ENCODE measurements around the gene GALE.
A peak's percentile ranks its signal among the peaks of the same experiment; 100 is the strongest.

GALE gene

DNA sequence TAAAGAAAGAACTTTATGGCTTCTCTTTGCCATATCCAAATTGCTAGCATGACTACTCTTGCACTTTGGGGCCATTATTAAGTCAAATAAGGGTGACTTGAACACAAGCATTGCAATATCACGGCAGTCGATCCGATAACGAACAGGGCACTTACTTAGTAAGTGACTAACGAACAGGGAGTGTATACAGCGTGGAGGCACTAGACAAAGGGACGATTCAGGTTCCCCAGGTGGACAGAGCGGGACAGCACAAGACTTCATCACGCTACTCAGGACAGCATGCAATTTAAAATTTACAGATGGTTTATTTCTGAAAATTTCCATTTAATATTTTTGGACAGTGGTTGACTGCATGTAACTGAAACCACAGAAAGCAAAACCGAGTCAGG lies 27.7 kb downstream of the GALE start:
- no peak overlapping the region for H3K27ac Mint-ChIP-seq
- H3K4me3 Mint-ChIP-seq: no peak overlapping the region
- no peaks in the 10 kb centered on the region for H3K9me3 Mint-ChIP-seq
- no peaks in the 10 kb centered on the region for H3K36me3 Mint-ChIP-seq (ENCODE audit: low read depth)
- H3K27me3 Mint-ChIP-seq (ENCODE audit: low read depth): no peaks in the 10 kb centered on the region
- DNase-seq (ENCODE audit: low spot score): no peak
- peaks cover 6% of the 10 kb centered on the region for H3K4me1 Mint-ChIP-seq (ENCODE audit: low read depth)

DNA sequence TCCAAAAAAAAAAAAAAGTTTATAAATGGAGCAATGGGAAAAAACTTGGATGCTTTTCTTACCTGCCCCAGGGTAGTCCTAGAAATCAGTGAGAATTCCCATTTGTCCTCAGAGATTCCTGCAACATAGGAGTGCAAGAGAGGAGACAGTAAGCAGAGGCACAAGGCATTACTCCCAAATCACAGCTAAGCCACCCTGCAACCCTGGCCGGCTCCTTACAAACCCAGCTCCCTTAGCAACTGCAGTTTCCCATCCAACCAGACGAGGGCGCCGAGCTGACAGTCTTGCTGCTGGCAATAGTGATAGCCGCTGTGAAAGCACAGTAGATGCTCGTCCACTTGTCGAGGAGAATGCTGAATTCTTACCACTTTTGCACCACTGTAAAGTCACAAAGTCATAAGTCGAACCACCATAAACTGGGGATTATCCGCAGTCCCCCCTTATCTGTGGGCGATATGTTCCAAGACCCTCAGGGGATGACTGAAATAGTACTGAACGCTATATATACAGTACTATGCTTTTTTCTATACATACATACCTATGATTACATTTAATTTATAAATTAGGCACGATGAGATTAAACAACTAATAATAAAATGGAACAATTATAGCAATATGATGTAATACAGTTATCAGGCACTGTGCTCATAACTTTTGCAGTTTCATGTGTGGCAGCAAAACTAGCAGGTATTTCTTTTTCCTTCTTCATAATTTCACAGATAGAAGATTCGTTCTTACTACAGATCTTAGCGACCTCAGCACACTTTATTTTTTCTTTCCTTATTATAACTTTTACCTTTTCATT lies 28.3 kb downstream of the GALE start:
- Mint-ChIP-seq H3K9me3 (no peaks in the 10 kb centered on the region), H3K36me3 (ENCODE audit: low read depth) (no peaks in the 10 kb centered on the region), H3K27ac (no peak overlapping the region), H3K4me1 (ENCODE audit: low read depth) (peaks cover 6% of the 10 kb centered on the region), H3K27me3 (ENCODE audit: low read depth) (no peaks in the 10 kb centered on the region), H3K4me3 (no peak overlapping the region)
- DNase-seq (ENCODE audit: low spot score): peak; percentile 77

DNA sequence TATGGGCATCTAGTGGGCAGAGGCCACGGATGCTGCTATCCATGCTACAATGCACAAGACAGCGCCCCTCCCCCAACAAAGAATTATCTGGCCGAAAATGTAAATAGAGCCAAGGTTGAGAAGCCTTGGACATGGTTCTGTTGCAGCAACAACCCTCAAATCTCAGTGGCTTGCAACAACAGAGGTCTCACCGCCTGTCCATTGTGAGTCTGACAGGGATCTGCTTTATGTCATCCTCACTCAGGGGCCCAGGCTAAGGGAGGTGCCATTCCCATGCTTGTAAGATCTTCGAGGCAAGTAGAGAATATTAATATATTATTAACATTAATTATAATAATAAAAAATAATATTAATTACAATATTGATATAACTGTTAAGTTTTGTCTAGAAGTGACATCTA lies 31.8 kb downstream of the GALE start:
- DNase-seq (ENCODE audit: low spot score): no peak
- Mint-ChIP-seq H3K36me3 (ENCODE audit: low read depth) (peaks cover 4% of the 10 kb centered on the region), H3K4me3 (no peak overlapping the region)

DNA sequence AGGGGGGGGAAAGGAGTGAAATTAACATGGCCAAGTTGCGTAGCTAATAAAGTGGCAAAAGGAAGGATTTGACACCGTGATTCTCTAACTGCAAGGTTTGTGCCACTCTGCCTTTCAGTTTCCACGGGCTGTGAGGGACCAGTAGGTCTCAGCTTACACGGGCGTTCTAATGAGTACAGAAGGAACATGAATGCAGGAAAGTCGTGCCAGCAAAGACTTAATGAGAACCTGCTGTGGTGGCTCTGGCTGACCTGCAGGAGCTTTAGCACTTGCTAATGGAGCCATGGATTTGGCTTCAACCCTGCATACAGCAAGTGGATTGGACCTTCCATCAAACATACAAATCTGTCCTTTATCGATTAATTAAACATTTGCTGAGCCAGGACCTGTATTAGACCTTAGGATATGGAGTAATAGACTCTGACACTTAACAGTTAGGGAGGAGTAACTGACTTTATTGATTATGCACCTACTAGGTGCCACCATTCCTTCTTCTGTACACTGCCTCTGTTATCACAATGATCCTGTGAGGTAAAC lies 37.4 kb downstream of the GALE start:
- H3K4me3 Mint-ChIP-seq: no peak overlapping the region
- H3K36me3 Mint-ChIP-seq (ENCODE audit: low read depth): peaks cover 30% of the 10 kb centered on the region
- no peak overlapping the region for H3K27ac Mint-ChIP-seq

More for the DNA sequence above, 31.8 kb downstream of the GALE start:
- Mint-ChIP-seq H3K4me1 (ENCODE audit: low read depth) (peaks cover 2% of the 10 kb centered on the region), H3K27me3 (ENCODE audit: low read depth) (no peaks in the 10 kb centered on the region), H3K27ac (no peak overlapping the region), H3K9me3 (no peaks in the 10 kb centered on the region)

DNA sequence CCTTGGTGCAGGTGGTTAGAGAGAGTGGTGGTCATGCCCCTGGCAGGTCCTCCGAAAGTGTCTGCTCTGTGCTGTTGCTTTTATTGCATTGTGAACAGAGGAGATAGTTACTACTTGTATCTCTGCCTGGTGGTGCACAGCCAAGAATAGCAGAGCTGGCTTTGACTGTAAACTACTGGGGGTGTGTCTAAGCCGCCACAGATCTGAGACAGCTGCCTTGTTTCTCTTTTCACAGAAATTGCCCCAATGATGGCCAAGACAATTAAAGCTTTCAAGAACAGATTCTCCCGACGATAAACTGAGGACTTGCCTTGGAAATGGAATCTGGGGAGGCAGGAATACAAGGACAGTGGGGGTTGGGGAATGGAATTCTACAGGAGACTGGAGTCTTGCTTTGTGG lies 41.3 kb downstream of the GALE start:
- Mint-ChIP-seq H3K9me3 (no peaks in the 10 kb centered on the region), H3K4me1 (ENCODE audit: low read depth) (peaks cover 3% of the 10 kb centered on the region), H3K4me3 (no peak overlapping the region), H3K36me3 (ENCODE audit: low read depth) (peaks cover 49% of the 10 kb centered on the region), H3K27me3 (ENCODE audit: low read depth) (no peaks in the 10 kb centered on the region), H3K27ac (no peak overlapping the region)
- DNase-seq (ENCODE audit: low spot score): no peak

More for the DNA sequence above, 37.4 kb downstream of the GALE start:
- Mint-ChIP-seq H3K4me1 (ENCODE audit: low read depth) (peaks cover 3% of the 10 kb centered on the region), H3K9me3 (no peaks in the 10 kb centered on the region), H3K27me3 (ENCODE audit: low read depth) (no peaks in the 10 kb centered on the region)
- DNase-seq (ENCODE audit: low spot score): no peak

DNA sequence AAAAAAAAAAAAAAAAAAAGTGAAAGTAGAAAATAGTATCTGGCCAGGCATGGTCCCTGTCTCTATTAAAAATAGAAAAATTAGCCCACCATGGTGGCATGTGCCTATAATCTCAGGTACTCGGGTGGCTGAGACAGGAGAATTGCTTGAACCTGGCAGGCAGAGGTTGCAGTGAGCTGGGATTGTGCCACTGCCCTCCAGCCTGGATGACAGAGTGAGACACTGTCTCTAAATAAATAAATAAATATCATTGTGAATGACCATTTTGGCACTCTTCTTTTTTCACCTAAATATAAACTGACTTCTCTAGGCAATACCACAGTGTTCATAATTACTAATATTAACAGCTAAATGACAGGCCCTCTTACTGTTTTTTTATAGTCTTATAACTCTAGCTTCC lies 42.7 kb downstream of the GALE start:
- Mint-ChIP-seq H3K36me3 (ENCODE audit: low read depth) (peaks cover 59% of the 10 kb centered on the region), H3K27me3 (ENCODE audit: low read depth) (no peaks in the 10 kb centered on the region), H3K4me1 (ENCODE audit: low read depth) (peaks cover 3% of the 10 kb centered on the region), H3K4me3 (no peak overlapping the region), H3K9me3 (no peaks in the 10 kb centered on the region), H3K27ac (no peak overlapping the region)
- no peak for DNase-seq (ENCODE audit: low spot score)

DNA sequence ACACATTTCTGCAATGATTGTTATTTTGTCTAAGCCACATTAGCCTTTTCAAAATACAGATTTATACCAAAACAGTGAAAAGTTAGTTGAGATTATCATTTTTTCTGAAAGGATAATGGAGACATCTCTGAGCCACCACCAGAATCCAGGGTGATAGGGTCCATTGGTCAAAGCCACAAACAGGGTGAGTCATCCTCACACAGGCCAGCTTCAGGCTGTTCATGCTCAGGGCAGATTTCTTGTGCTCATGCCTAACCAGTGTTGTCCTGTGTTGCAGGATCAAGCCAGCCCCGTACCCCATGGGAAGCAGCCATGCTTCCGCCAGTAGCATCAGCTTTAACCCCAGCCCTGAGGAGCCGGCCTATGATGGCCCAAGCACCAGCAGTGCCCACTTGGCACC lies 43.9 kb downstream of the GALE start:
- H3K4me1 Mint-ChIP-seq (ENCODE audit: low read depth): peaks cover 3% of the 10 kb centered on the region
- no peaks in the 10 kb centered on the region for H3K9me3 Mint-ChIP-seq
- H3K27me3 Mint-ChIP-seq (ENCODE audit: low read depth): no peaks in the 10 kb centered on the region
- no peak overlapping the region for H3K27ac Mint-ChIP-seq
- DNase-seq (ENCODE audit: low spot score): no peak
- H3K36me3 Mint-ChIP-seq (ENCODE audit: low read depth): peaks cover 60% of the 10 kb centered on the region
- H3K4me3 Mint-ChIP-seq: no peak overlapping the region

DNA sequence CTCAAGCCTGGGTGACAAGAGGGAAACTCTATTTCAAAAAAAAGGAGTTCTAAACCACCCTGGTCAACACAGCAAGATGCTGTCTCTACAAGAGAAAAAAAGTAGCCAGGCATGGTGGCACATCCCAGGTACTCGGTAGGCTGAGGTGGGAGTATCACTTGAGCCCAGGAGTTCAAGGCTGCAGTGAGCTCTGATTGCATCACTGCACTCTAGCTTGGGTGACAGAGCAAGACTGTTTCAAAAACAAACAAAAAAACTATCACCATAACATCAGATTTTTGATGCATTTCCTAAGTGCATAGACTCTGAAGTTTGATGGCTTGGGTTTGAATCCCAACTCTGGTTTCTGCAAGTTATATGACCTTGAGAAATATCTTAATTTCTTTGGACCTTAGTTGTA lies 47.6 kb downstream of the GALE start:
- Mint-ChIP-seq H3K4me3 (no peak overlapping the region), H3K9me3 (no peaks in the 10 kb centered on the region), H3K27ac (no peak overlapping the region), H3K36me3 (ENCODE audit: low read depth) (peaks cover 48% of the 10 kb centered on the region), H3K27me3 (ENCODE audit: low read depth) (no peaks in the 10 kb centered on the region), H3K4me1 (ENCODE audit: low read depth) (peaks cover 7% of the 10 kb centered on the region)
- no peak for DNase-seq (ENCODE audit: low spot score)

DNA sequence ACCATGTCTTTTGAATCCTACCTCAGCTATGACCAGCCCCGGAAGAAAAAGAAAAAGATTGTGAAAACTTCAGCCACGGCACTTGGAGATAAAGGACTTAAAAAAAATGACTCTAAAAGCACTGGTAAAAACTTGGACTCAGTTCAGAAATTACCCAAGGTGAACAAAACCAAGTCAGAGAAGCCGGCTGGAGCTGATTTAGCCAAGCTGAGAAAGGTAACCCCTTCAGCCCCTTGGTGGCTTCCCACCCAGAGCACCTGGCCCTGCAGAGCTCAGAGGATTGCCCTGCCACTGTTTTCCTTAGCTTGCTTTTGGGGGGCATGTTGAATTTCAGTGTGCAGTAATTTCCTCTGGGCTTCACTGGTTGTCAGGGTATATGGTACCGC lies 48.7 kb downstream of the GALE start:
- Mint-ChIP-seq H3K27ac (no peak overlapping the region), H3K4me3 (no peak overlapping the region), H3K4me1 (ENCODE audit: low read depth) (peaks cover 12% of the 10 kb centered on the region), H3K27me3 (ENCODE audit: low read depth) (no peaks in the 10 kb centered on the region), H3K36me3 (ENCODE audit: low read depth) (peaks cover 47% of the 10 kb centered on the region), H3K9me3 (no peaks in the 10 kb centered on the region)
- DNase-seq (ENCODE audit: low spot score): no peak

DNA sequence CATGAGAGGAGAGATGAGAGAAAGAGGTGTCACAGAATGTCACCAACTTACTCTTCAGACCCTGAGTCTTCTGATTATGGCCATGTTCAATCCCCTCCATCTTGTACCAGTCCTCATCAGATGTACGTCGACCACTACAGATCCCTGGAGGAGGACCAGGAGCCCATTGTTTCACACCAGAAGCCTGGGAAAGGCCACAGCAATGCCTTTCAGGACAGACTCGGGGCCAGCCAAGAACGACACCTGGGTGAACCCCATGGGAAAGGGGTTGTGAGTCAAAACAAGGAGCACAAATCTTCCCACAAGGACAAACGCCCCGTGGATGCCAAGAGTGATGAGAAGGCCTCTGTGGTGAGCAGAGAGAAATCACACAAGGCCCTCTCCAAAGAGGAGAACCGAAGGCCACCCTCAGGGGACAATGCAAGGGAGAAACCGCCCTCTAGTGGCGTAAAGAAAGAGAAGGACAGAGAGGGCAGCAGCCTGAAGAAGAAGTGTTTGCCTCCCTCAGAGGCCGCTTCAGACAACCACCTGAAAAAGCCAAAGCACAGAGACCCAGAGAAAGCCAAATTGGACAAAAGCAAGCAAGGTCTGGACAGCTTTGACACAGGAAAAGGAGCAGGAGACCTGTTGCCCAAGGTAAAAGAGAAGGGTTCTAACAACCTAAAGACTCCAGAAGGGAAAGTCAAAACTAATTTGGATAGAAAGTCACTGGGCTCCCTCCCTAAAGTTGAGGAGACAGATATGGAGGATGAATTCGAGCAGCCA lies 49.3 kb downstream of the GALE start:
- H3K4me1 Mint-ChIP-seq (ENCODE audit: low read depth): peaks cover 14% of the 10 kb centered on the region
- H3K9me3 Mint-ChIP-seq: no peaks in the 10 kb centered on the region
- H3K27me3 Mint-ChIP-seq (ENCODE audit: low read depth): no peaks in the 10 kb centered on the region
- DNase-seq (ENCODE audit: low spot score): peak; percentile 16
- H3K27ac Mint-ChIP-seq: peak overlapping the region; percentile 18
- no peak overlapping the region for H3K4me3 Mint-ChIP-seq
- peaks cover 43% of the 10 kb centered on the region for H3K36me3 Mint-ChIP-seq (ENCODE audit: low read depth)

DNA sequence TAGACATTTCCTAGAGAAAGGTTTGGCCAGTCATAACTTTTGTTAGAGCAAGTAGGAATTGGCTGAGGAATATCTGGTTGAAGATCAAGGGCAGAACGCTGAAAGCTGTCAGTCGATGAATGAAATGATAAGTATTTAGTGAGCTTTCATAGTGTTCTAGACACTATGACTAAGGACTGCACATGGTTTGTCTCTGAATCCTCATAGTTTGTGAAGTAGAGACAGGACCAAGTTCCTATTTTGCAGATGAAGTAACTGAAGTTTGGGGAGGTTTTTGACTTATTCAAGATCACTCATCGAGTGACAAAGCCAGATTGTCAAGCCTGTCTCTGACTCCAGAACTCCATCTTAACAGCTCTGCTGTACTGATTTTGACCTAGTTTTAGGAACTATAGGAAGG lies 52.5 kb downstream of the GALE start:
- H3K4me1 Mint-ChIP-seq (ENCODE audit: low read depth): peaks cover 29% of the 10 kb centered on the region
- no peak for DNase-seq (ENCODE audit: low spot score)
- H3K27ac Mint-ChIP-seq: no peak overlapping the region

More for the DNA sequence above, 52.5 kb downstream of the GALE start:
- Mint-ChIP-seq H3K4me3 (no peak overlapping the region), H3K36me3 (ENCODE audit: low read depth) (peaks cover 25% of the 10 kb centered on the region), H3K27me3 (ENCODE audit: low read depth) (no peaks in the 10 kb centered on the region), H3K9me3 (no peaks in the 10 kb centered on the region)
